Measurements from ENCODE around the gene BICDL2. TPM values are rescaled to one million over a fixed set of nuclear protein-coding genes. Genes with fewer than 3 reads are reported as not detected.

Gene BICDL2
- total and polyA plus RNA-seq, 2 donors (not counting 3 experiments of a cell fraction or from before 2014, with no cell fraction given) = not detected

GRCh38 chr16:3065069-3065741, 28.5 kb upstream of the BICDL2 start, which contains the start of gene IL32:
IL32 (plus strand) TSS chr16:3065640; CDS start chr16:3065812, 172 bp downstream.
- no peaks in the 10 kb centered on the region for H4K20me1 ChIP-seq (replicated peaks; ENCODE audit: control insufficient read depth, extremely low read depth, insufficient read depth, low read length)
- TF ChIP-seq POLR2A (IDR thresholded peaks at IDR 0.05; ENCODE audit: low read depth, low read length) (no peak), JUN (IDR thresholded peaks at IDR 0.05; ENCODE audit: borderline replicate concordance, insufficient read depth, insufficient read length, low read depth) (peak; percentile 72)
- TSS peak; percentile 64 for BruUV-seq (replicated peaks)
- peaks cover 4% of the 10 kb centered on the region for H3K79me2 ChIP-seq (ENCODE audit: control insufficient read depth, insufficient read depth, low read length)
- peak within 1 kb of the TSS; percentile 85 for H2AFZ ChIP-seq (ENCODE audit: low read depth, low read length)
- peaks cover 0 to 9% of the 10 kb centered on the region in 2 experiments for H3K36me3 ChIP-seq (ENCODE audit: control insufficient read depth in 2 of 2, extremely low read depth in 1 of 2, insufficient read depth in 2 of 2, low read length in 2 of 2)
- H3K27ac ChIP-seq (ENCODE audit: insufficient read depth, low read depth, low read length) = peak within 1 kb of the TSS; percentile 94
- H3K27me3 ChIP-seq (ENCODE audit: control insufficient read depth in 2 of 2, insufficient read depth in 2 of 2, low read length in 2 of 2) = no peaks in the 10 kb centered on the region
- CTCF ChIA-PET = interaction anchor here (0.6 to 1.3 kb wide), 6 partner anchors 9 to 185 kb away, joined by 3 to 4 read pairs (median 4); no protein-coding TSS in a partner anchor
- H3K9me3 ChIP-seq (replicated peaks; ENCODE audit: control insufficient read depth, insufficient read depth, low read length) = no peaks in the 10 kb centered on the region
- peak within 1 kb of the TSS in 2 of 3 experiments; percentile 40 to 54 for H3K4me3 ChIP-seq (replicated peaks in 1 of 3; ENCODE audit: insufficient read depth in 1 of 3, low read depth in 1 of 3, low read length in 3 of 3)
- H3K9ac ChIP-seq (replicated peaks; ENCODE audit: extremely low read depth, insufficient read depth, low read length) = peak within 1 kb of the TSS; percentile 94
- peak; percentile 88 for FAIRE-seq
- H3K4me2 ChIP-seq (ENCODE audit: insufficient read depth, low read length) = peak within 1 kb of the TSS; percentile 66
- peak; percentile 88 for DNase-seq (ENCODE audit: low read depth, low spot score)
- no peaks in the 10 kb centered on the region for H3K9me1 ChIP-seq (replicated peaks; ENCODE audit: control insufficient read depth, extremely low read depth, insufficient read depth, low read length)
- intact Hi-C loops (cut with micrococcal nuclease) (loop anchor here (1.0 kb wide), 1 partner anchor 22 kb away; no protein-coding TSS in a partner anchor), dilution Hi-C loops (cut with MboI; ENCODE audit: extremely low pct_ligation_motif_present, low sequenced_read_pairs) (no loop called here)
- peaks cover 19% of the 10 kb centered on the region for H3K4me1 ChIP-seq (ENCODE audit: control insufficient read depth, extremely low read depth, insufficient read depth, low read length)
- POLR2A ChIA-PET = no interaction called here

- no peak overlapping the region for H3K4me3 ChIP-seq (replicated peaks in 1 of 3; ENCODE audit: insufficient read depth in 1 of 3, low read depth in 1 of 3, low read length in 3 of 3)
- no peak overlapping the region for H3K27ac ChIP-seq (ENCODE audit: insufficient read depth, low read depth, low read length)
- H3K9ac ChIP-seq (replicated peaks; ENCODE audit: extremely low read depth, insufficient read depth, low read length) = no peak overlapping the region
- no peaks in the 10 kb centered on the region for H4K20me1 ChIP-seq (replicated peaks; ENCODE audit: control insufficient read depth, extremely low read depth, insufficient read depth, low read length)
- no peak for DNase-seq (ENCODE audit: low read depth, low spot score)
- peaks cover 0 to 5% of the 10 kb centered on the region in 2 experiments for H3K36me3 ChIP-seq (ENCODE audit: control insufficient read depth in 2 of 2, extremely low read depth in 1 of 2, insufficient read depth in 2 of 2, low read length in 2 of 2)
- CTCF ChIA-PET = interaction anchor here (0.9 to 2.5 kb wide), 5 partner anchors 23 to 66 kb away, joined by 3 to 13 read pairs (median 4); no protein-coding TSS in a partner anchor
- no peaks in the 10 kb centered on the region for H3K9me3 ChIP-seq (replicated peaks; ENCODE audit: control insufficient read depth, insufficient read depth, low read length)
- H3K79me2 ChIP-seq (ENCODE audit: control insufficient read depth, insufficient read depth, low read length) = peaks cover 4% of the 10 kb centered on the region
- no peak for FAIRE-seq
- no peak overlapping the region for H3K4me2 ChIP-seq (ENCODE audit: insufficient read depth, low read length)
- intact Hi-C loops (cut with micrococcal nuclease) (no loop called here), dilution Hi-C loops (cut with MboI; ENCODE audit: extremely low pct_ligation_motif_present, low sequenced_read_pairs) (no loop called here)
- no peak overlapping the region for H2AFZ ChIP-seq (ENCODE audit: low read depth, low read length)
- peaks cover 22% of the 10 kb centered on the region for H3K4me1 ChIP-seq (ENCODE audit: control insufficient read depth, extremely low read depth, insufficient read depth, low read length)
- TF ChIP-seq POLR2AphosphoS5 (IDR thresholded peaks at IDR 0.05; ENCODE audit: insufficient read depth, low read depth, low read length) (no peak), POLR2A (IDR thresholded peaks at IDR 0.05; ENCODE audit: low read depth, low read length) (no peak), MAX (IDR thresholded peaks at IDR 0.05; ENCODE audit: insufficient read depth, insufficient read length) (no peak)
- no peaks in the 10 kb centered on the region for H3K9me1 ChIP-seq (replicated peaks; ENCODE audit: control insufficient read depth, extremely low read depth, insufficient read depth, low read length)
- BruUV-seq (replicated peaks) = no TSS peak
- POLR2A ChIA-PET = no interaction called here
- H3K27me3 ChIP-seq (ENCODE audit: control insufficient read depth in 2 of 2, insufficient read depth in 2 of 2, low read length in 2 of 2) = no peaks in the 10 kb centered on the region
Observed at GRCh38 chr16:3063625-3064386, 27.1 kb upstream of the BICDL2 start.
